ENCODE data around the gene KLF7.

The KLF7 gene

DNA sequence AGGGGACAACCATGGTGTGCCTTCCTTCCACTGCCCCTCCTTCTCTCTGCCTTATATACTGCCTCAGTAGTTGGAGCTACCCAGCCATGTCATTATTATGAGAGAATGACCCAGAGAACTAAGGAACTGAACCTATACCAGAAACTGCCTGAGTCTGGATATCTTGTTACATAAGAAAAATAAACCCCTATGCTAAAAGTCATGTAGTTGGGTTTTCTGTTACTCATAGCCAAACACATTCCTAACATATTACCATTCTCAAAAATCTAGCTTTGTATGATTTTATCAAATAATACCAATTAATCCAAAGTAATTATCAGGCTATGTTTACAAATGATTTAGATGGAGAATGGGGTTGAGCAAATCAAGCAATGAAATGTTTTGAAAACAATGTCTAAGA lies 15.0 kb upstream of the KLF7 start:
- H3K36me3 Mint-ChIP-seq (ENCODE audit: low read depth), result no peaks in the 10 kb centered on the region
- H3K27ac Mint-ChIP-seq, result no peak overlapping the region
- TF ChIP-seq, protein P1, sequence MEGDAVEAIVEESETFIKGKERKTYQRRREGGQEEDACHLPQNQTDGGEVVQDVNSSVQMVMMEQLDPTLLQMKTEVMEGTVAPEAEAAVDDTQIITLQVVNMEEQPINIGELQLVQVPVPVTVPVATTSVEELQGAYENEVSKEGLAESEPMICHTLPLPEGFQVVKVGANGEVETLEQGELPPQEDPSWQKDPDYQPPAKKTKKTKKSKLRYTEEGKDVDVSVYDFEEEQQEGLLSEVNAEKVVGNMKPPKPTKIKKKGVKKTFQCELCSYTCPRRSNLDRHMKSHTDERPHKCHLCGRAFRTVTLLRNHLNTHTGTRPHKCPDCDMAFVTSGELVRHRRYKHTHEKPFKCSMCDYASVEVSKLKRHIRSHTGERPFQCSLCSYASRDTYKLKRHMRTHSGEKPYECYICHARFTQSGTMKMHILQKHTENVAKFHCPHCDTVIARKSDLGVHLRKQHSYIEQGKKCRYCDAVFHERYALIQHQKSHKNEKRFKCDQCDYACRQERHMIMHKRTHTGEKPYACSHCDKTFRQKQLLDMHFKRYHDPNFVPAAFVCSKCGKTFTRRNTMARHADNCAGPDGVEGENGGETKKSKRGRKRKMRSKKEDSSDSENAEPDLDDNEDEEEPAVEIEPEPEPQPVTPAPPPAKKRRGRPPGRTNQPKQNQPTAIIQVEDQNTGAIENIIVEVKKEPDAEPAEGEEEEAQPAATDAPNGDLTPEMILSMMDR (IDR thresholded peaks at IDR 0.05; ENCODE audit: unreplicated experiment in 3 of 3), result no peak
- H3K27me3 Mint-ChIP-seq (ENCODE audit: low read depth), result no peaks in the 10 kb centered on the region
- peaks cover 11% of the 10 kb centered on the region for H3K4me1 Mint-ChIP-seq
- no peaks in the 10 kb centered on the region for H3K9me3 Mint-ChIP-seq
- H3K4me3 Mint-ChIP-seq, result no peak overlapping the region

DNA sequence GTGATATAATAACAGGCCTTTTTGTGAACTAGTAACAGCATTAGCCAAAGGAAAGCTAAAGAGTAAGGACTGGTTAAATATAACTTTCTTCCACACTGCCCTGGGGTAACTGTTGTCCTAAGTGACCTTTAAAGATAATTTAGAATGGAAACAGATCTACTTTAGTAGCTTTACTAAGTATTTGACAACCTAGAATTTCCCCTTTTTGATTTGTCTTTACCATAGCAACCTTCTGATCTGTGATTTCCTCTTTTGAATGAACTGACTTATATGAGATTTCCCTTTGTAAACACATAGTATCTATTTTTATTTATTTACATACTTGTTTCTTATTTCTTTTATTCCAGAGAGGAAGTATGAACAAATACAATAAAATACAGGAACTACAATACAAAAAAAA lies 10.5 kb upstream of the KLF7 start:
- TF ChIP-seq, protein P1 (IDR thresholded peaks at IDR 0.05; ENCODE audit: unreplicated experiment in 3 of 3), result no peak
- Mint-ChIP-seq H3K27me3 (ENCODE audit: low read depth) (no peaks in the 10 kb centered on the region), H3K4me1 (no peaks in the 10 kb centered on the region), H3K9me3 (no peaks in the 10 kb centered on the region), H3K36me3 (ENCODE audit: low read depth) (no peaks in the 10 kb centered on the region), H3K27ac (no peak overlapping the region), H3K4me3 (no peak overlapping the region)

DNA sequence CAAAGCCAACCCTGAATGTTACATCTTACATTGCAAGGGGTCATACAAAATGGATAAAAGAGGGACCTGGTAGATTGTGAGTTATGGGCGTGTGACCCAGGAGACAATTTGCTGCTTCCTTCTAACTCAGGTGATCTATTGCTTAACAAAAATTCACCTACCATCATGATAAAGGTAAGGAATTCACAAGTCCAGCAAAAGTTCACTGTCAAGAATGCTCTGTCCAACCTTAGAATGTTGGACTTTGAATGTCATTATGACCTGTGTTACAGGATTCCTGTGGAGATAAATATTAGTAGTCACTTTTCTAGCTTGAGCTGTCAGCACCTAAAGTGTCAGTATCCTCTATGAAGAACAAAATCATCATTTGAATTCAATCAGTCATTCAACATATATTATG lies 7.9 kb upstream of the KLF7 start:
- no peaks in the 10 kb centered on the region for H3K36me3 Mint-ChIP-seq (ENCODE audit: low read depth)
- H3K27ac Mint-ChIP-seq, result no peak overlapping the region
- peaks cover 6% of the 10 kb centered on the region for H3K9me3 Mint-ChIP-seq
- no peaks in the 10 kb centered on the region for H3K4me1 Mint-ChIP-seq
- TF ChIP-seq, protein P1 (IDR thresholded peaks at IDR 0.05; ENCODE audit: unreplicated experiment in 3 of 3), result no peak
- no peaks in the 10 kb centered on the region for H3K27me3 Mint-ChIP-seq (ENCODE audit: low read depth)
- H3K4me3 Mint-ChIP-seq, result no peak overlapping the region

DNA sequence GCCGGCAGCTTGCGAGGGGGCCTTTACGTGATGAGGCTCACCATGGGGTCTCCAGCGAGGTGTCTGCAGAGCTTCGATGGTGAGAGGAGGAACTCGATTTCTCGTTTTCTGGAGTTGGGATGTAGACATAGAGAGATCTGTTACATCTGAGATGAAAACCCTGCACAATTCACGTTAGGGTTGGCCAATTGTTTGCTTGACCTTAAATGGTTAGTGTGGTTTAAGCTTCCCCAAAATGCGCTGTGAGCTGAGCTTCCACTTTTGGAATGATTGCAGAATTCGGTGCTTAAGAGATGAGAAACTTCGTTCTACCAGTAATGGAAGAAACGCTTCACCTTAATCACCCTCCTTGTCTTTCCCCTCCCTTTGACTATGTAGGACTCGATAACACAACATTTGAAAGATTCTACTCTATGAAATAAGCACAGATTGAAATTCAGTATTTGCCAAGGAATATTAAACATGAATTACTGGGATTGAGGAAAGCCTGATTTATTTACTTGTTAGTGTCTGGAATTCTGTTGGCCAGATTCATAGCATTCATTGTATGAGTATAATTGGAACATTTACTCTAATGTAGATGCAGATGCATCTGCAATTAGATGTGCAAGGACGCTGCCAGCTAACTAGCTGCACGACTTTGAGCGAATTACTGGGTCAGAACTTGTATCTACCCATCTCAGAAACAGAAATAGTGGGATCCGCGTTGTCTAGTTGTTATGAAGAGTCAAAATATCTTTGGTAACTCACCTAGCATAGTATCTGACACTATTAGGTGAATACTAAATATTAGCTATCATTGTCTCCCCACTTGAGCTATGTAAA lies 1.6 kb upstream of the KLF7 start:
- no peaks in the 10 kb centered on the region for H3K27me3 Mint-ChIP-seq (ENCODE audit: low read depth)
- peak overlapping the region; percentile 89 to 99 (median 96) for H3K4me3 Mint-ChIP-seq

DNA sequence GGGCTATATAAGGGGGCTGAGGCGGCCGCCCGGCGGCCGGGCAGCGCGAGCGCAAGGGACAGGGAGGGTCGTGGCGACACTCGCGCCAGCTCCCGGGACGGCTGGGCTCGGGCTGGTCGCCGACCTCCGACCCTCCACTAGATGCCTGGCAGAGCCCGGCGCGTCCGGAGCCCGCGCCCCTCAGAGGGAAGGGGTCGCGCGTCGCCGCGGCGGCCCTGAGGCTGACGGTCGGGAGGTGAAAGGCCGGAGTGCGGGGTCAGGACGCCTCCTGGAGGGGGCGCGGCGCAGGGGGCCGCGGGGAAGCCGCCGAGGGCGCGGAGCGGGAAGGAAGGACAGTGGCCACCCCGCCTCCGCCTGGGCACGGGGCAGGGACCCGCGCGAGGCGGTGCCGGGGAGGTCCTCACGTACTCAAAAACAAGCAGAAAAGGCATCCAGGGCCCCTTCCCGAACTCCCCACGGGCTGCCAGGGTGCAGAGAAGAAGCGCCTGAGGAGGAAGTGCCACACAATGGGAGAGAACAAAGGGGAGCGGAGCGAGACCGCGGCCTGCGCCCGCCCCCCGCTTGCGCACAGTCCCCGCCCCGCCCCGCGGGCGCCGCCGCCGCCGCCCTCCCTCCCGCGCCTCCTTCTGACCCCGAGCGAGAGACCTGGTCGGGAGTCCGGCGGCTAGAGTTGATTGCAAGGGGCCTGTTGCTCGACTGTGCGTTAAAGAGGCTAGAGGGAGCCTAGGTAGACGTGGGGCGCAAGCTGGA lies 776 bp upstream of the KLF7 start:
- TF ChIP-seq, protein P1 (IDR thresholded peaks at IDR 0.05; ENCODE audit: unreplicated experiment in 3 of 3), result peak; percentile 34 to 44 (median 37)
- peaks cover 28% of the 10 kb centered on the region for H3K4me1 Mint-ChIP-seq
- H3K9me3 Mint-ChIP-seq, result peaks cover 6% of the 10 kb centered on the region
- H3K4me3 Mint-ChIP-seq, result peak overlapping the region; percentile 89 to 99 (median 96)
- no peaks in the 10 kb centered on the region for H3K36me3 Mint-ChIP-seq (ENCODE audit: low read depth)
- H3K27ac Mint-ChIP-seq, result peak overlapping the region; percentile 89 to 100 (median 100)
- H3K27me3 Mint-ChIP-seq (ENCODE audit: low read depth), result no peaks in the 10 kb centered on the region

More for the DNA sequence above, 1.6 kb upstream of the KLF7 start:
- Mint-ChIP-seq H3K36me3 (ENCODE audit: low read depth) (no peaks in the 10 kb centered on the region), H3K27ac (peak overlapping the region; percentile 89 to 100 (median 100)), H3K9me3 (peaks cover 6% of the 10 kb centered on the region), H3K4me1 (peaks cover 20% of the 10 kb centered on the region)
- TF ChIP-seq, protein P1 (IDR thresholded peaks at IDR 0.05; ENCODE audit: unreplicated experiment in 3 of 3), result no peak
